Measurements from ENCODE around the gene P2RX7. TPM values are rescaled to one million over a fixed set of nuclear protein-coding genes. Genes with fewer than 3 reads are reported as not detected.

The P2RX7 gene
- polyA plus RNA-seq, 2 of the 4 experiments (the other 2 are of a cell fraction) = 0.03 TPM; not detected in 1

DNA sequence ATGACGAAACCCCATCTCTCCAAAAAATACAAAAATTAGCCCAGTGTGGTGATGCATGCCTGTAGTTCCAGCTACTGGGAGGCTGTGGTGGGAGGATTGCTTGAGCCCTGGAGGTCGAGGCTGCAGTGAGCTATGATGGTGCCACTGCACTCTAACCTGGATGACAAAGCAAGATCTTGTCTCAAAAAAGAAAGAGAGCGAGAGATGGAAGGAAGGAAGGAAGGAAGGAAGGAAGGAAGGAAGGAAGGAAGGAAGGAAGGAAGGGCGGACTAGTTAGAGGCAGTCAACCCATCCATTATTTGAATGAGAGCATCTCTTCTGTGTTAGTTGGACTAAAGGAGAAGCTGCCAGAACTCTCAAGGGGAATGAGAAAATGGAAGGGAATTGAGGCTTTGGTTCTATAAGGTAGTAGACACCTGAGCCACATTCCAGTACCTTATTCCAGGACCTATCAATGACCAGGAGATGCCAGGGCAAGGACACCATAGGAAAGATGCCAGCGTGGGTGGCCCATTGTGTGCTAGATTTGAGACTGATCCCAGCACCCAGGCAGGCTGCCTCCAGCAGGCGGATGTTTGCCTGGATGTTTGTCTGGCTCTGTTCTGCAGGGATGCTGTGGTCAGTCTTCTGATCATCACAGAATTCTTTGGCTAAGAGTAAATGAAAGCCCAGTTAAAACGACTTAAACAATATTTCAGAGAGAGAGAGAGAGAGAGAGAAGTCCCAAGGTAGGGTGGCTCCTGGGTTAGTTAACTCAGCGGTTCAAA, 11.5 kb upstream of the P2RX7 start:
- CTCF ChIA-PET = interaction anchor here (0.8 to 7.2 kb wide), 3 partner anchors 10 to 110 kb away, joined by 3 to 45 read pairs (median 4); no protein-coding TSS in a partner anchor
- ATAC-seq = no peak
- POLR2A ChIA-PET = no interaction called here
- WGBS (ENCODE audit: missing lambda C conversion rate) = 54% methylated on average over 8 of the region's 8 CpGs
- FAIRE-seq = no peak
- DNase-seq (ENCODE audit: low read depth in 1 of 2, low spot score in 1 of 2) = no peak
- peaks cover 11% of the 10 kb centered on the region; the same call in 2 of the 3 replicates for H3K4me1 ChIP-seq
- TF ChIP-seq FOSL2 (IDR thresholded peaks at IDR 0.05) = no peak
- TF ChIP-seq FOSL2 (CRISPR knock-in tag; IDR thresholded peaks at IDR 0.05) = no peak
- no peak for TF ChIP-seq PHF8 (IDR thresholded peaks at IDR 0.05; ENCODE audit: borderline replicate concordance, low read depth)
- TF ChIP-seq ZSCAN20 (CRISPR knock-in tag; IDR thresholded peaks at IDR 0.05) = no peak
- TF ChIP-seq, protein P1, sequence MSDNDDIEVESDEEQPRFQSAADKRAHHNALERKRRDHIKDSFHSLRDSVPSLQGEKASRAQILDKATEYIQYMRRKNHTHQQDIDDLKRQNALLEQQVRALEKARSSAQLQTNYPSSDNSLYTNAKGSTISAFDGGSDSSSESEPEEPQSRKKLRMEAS (IDR thresholded peaks at IDR 0.05) = no peak
- no peak for TF ChIP-seq JUNB (IDR thresholded peaks at IDR 0.05)
- TF ChIP-seq, protein P2, sequence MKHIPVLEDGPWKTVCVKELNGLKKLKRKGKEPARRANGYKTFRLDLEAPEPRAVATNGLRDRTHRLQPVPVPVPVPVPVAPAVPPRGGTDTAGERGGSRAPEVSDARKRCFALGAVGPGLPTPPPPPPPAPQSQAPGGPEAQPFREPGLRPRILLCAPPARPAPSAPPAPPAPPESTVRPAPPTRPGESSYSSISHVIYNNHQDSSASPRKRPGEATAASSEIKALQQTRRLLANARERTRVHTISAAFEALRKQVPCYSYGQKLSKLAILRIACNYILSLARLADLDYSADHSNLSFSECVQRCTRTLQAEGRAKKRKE (CRISPR knock-in tag; IDR thresholded peaks at IDR 0.05; ENCODE audit: low read depth) = no peak
- TF ChIP-seq RFX5 (IDR thresholded peaks at IDR 0.05) = no peak
- TF ChIP-seq, protein P3, sequence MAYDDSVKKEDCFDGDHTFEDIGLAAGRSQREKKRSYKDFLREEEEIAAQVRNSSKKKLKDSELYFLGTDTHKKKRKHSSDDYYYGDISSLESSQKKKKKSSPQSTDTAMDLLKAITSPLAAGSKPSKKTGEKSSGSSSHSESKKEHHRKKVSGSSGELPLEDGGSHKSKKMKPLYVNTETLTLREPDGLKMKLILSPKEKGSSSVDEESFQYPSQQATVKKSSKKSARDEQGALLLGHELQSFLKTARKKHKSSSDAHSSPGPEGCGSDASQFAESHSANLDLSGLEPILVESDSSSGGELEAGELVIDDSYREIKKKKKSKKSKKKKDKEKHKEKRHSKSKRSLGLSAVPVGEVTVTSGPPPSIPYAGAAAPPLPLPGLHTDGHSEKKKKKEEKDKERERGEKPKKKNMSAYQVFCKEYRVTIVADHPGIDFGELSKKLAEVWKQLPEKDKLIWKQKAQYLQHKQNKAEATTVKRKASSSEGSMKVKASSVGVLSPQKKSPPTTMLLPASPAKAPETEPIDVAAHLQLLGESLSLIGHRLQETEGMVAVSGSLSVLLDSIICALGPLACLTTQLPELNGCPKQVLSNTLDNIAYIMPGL (CRISPR knock-in tag; IDR thresholded peaks at IDR 0.05; ENCODE audit: borderline replicate concordance) = no peak
- no peak for TF ChIP-seq HOXB13 (CRISPR knock-in tag; IDR thresholded peaks at IDR 0.05; ENCODE audit: low read depth)
- no peak for TF ChIP-seq HOXB5 (CRISPR knock-in tag; IDR thresholded peaks at IDR 0.05)
- TF ChIP-seq MAZ (IDR thresholded peaks at IDR 0.05; ENCODE audit: borderline replicate concordance, low read depth, low read length) = no peak
- TF ChIP-seq RCOR1 (IDR thresholded peaks at IDR 0.05; ENCODE audit: low read depth, low read length) = no peak
- no peak for TF ChIP-seq RAD21 (conservative IDR thresholded peaks at IDR 0.05 in 1 of 2, IDR thresholded peaks at IDR 0.05 in 1 of 2)
- no peak for TF ChIP-seq NFE2L2 (conservative IDR thresholded peaks at IDR 0.05; ENCODE audit: low read length)
- no peak for TF ChIP-seq KDM1A (IDR thresholded peaks at IDR 0.05; ENCODE audit: low read depth)
- no peak for TF ChIP-seq TFCP2L1 (CRISPR knock-in tag; IDR thresholded peaks at IDR 0.05)
- no peak for TF ChIP-seq EHF (CRISPR knock-in tag; IDR thresholded peaks at IDR 0.05)
- no peak for TF ChIP-seq CBX2 (IDR thresholded peaks at IDR 0.05; ENCODE audit: borderline replicate concordance, low read depth)
- no peak for TF ChIP-seq HDAC2 (IDR thresholded peaks at IDR 0.05)
- no peak for TF ChIP-seq NPAS2 (CRISPR knock-in tag; IDR thresholded peaks at IDR 0.05; ENCODE audit: borderline replicate concordance)
- H3K4me2 ChIP-seq = no peak overlapping the region
- H3K27ac ChIP-seq = no peak overlapping the region
- H3K4me3 ChIP-seq = no peak overlapping the region
- no peaks in the 10 kb centered on the region for H3K9me3 ChIP-seq

DNA sequence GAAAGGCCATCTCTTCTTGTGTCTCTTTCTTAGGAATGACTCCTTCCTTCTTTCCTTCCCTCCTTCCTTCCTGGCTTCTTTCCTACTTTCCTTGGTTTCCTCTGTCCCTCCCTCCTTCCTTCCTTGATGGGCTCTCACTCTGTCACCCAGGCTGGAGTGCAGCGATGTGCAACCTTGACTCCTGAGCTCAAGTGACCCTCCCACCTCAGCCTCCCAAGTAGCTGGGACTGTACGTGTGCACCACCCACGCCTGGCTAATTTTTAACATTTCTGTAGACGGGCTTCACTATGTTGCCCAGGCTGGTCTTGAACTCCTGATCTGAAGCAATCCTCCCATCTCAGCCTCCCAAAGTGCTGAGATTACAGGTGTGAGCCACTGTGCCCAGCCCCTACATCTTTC, 10.9 kb upstream of the P2RX7 start:
- Histone ChIP-seq H3K4me3 (no peak overlapping the region), H3K4me2 (no peak overlapping the region), H3K27ac (no peak overlapping the region), H3K4me1 (peaks cover 13% of the 10 kb centered on the region; the same call in 2 of the 3 replicates), H3K9me3 (no peaks in the 10 kb centered on the region)
- POLR2A ChIA-PET = no interaction called here
- DNase-seq (ENCODE audit: low read depth in 1 of 2, low spot score in 1 of 2) (no peak), ATAC-seq (no peak), FAIRE-seq (no peak)
- CTCF ChIA-PET = interaction anchor here (7.2 kb wide), 1 partner anchor 11 kb away, joined by 45 read pairs; no protein-coding TSS in a partner anchor
- WGBS (ENCODE audit: missing lambda C conversion rate) = 23% methylated on average over 4 of the region's 4 CpGs
- TF ChIP-seq, protein P1 (IDR thresholded peaks at IDR 0.05) = no peak
- TF ChIP-seq RCOR1 (IDR thresholded peaks at IDR 0.05; ENCODE audit: low read depth, low read length) (no peak), CBX2 (IDR thresholded peaks at IDR 0.05; ENCODE audit: borderline replicate concordance, low read depth) (no peak), MAZ (IDR thresholded peaks at IDR 0.05; ENCODE audit: borderline replicate concordance, low read depth, low read length) (no peak), CHD4 (IDR thresholded peaks at IDR 0.05; ENCODE audit: borderline replicate concordance) (no peak), EHMT2 (IDR thresholded peaks at IDR 0.05; ENCODE audit: low read depth) (no peak), RARB (CRISPR knock-in tag; IDR thresholded peaks at IDR 0.05) (no peak), EHF (CRISPR knock-in tag; IDR thresholded peaks at IDR 0.05) (no peak), HDAC2 (IDR thresholded peaks at IDR 0.05) (no peak), ZFP36 (IDR thresholded peaks at IDR 0.05; ENCODE audit: borderline replicate concordance, partially characterized antibody) (no peak), MYC (IDR thresholded peaks at IDR 0.05; ENCODE audit: borderline replicate concordance, low read length) (no peak), HOXB5 (CRISPR knock-in tag; IDR thresholded peaks at IDR 0.05) (no peak), FOXS1 (CRISPR knock-in tag; IDR thresholded peaks at IDR 0.05) (no peak)
- TF ChIP-seq, protein P4, sequence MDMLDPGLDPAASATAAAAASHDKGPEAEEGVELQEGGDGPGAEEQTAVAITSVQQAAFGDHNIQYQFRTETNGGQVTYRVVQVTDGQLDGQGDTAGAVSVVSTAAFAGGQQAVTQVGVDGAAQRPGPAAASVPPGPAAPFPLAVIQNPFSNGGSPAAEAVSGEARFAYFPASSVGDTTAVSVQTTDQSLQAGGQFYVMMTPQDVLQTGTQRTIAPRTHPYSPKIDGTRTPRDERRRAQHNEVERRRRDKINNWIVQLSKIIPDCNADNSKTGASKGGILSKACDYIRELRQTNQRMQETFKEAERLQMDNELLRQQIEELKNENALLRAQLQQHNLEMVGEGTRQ (IDR thresholded peaks at IDR 0.05) = no peak
- TF ChIP-seq, protein P2 (CRISPR knock-in tag; IDR thresholded peaks at IDR 0.05; ENCODE audit: low read depth) = no peak
- TF ChIP-seq, protein P3 (CRISPR knock-in tag; IDR thresholded peaks at IDR 0.05; ENCODE audit: borderline replicate concordance) = no peak
